B cell (primary cell): ENCODE measurements around the gene ITSN1.

ENCODE experiments used
- EZH2 ChIP-seq: IDR thresholded peaks from 2 replicates; pipeline ENCODE4 v1.6.1; 2012; ENCODE audit warnings: borderline replicate concordance, low read depth, mild to moderate bottlenecking, moderate library complexity, low read length; ENCODE audit not compliant: insufficient read depth, poor library complexity, severe bottlenecking
- TF ChIP-seq, protein P1 (sequence below): fragments of 200-600 bp; IDR thresholded peaks from one replicate; pipeline ENCODE4 v1.8.0; 2022; ENCODE audit warnings: antibody characterized with exemption, mild to moderate bottlenecking

DNA sequence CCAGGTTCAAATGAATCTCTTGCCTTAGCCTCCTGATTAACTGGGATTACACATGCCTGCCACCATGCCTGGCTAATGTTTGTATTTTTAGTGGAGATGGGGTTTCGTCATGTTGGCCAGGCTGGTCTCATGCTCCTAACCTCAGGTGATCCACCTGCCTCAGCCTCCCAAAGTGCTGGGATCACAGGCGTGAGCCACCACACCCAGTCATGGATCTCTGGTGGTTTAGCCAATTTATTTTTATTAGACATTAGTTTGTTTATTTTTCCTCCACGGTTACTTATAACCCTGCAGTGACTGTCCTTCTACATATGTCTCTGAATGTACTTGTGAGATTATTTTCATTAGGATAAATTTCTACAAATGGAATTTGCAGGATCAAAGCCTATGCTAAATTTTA lies 5.3 kb downstream of the ITSN1 start:
- TF ChIP-seq, protein P1, sequence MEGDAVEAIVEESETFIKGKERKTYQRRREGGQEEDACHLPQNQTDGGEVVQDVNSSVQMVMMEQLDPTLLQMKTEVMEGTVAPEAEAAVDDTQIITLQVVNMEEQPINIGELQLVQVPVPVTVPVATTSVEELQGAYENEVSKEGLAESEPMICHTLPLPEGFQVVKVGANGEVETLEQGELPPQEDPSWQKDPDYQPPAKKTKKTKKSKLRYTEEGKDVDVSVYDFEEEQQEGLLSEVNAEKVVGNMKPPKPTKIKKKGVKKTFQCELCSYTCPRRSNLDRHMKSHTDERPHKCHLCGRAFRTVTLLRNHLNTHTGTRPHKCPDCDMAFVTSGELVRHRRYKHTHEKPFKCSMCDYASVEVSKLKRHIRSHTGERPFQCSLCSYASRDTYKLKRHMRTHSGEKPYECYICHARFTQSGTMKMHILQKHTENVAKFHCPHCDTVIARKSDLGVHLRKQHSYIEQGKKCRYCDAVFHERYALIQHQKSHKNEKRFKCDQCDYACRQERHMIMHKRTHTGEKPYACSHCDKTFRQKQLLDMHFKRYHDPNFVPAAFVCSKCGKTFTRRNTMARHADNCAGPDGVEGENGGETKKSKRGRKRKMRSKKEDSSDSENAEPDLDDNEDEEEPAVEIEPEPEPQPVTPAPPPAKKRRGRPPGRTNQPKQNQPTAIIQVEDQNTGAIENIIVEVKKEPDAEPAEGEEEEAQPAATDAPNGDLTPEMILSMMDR, result no peak
- TF ChIP-seq EZH2, result no peak
